Measurements from ENCODE around the gene MUC13. TPM values are rescaled to one million over a fixed set of nuclear protein-coding genes. Genes with fewer than 3 reads are reported as not detected.

The MUC13 gene
- total RNA-seq, 1 experiment from 2014 or later = 0.13 TPM

DNA sequence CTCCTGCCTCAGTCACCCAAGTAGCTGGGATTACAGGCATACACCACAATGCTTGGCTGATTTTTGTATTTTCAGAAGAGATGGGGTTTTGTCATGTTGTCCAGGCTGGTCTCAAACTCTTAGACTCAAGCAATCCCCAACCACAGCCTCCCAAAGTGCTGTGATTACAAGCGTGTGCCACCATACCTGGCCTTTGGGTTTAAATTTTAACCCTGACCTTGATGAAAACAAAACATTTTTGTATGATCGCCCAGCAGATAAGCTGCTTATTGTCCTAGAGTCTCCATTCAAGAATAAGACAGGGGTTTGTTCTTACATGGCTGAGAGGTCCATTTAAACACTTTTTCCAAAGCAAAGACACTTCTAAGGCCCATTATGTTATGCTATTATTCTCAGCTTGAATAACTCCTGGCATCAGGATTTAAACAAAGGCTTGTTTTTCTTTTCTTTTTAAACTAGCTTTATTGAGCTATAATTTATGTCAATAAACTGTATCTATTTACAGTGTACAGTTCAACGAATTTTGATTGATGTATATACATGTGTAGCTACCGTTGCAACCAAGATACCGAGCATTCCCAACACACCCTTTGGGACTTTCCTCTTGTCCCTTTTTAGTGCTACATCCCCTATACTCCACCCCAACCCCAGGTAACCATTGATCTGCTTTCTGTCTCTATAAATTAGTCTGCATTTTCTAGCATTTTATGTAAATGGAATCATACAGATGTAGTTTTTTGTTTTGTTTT lies 1.4 kb upstream of the MUC13 start:
- CTCF ChIA-PET = interaction anchor here (0.6 kb wide), 1 partner anchor 11 kb away, joined by 3 read pairs; no protein-coding TSS in a partner anchor
- ATAC-seq = no peak

DNA sequence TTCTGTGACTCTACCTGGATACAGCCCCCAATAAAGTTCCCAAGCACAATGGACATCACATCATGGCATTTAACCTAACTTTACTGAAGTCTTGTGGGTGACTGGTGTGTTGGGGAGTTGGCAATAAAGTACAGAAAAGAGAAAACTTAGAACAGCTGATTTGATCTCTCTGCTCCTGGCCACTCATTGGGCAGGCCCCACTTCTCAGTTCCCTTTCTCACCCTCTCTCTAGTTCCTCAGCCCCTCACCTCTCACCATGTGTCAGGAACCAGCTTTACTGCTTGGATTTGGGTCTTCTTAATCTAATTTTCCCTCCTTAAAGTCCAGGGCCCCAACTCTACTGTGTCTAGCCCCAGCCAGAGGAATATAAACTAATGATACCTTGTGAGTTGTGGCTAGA lies 713 bp upstream of the MUC13 start:
- CTCF ChIA-PET = interaction anchor here (0.6 kb wide), 1 partner anchor 11 kb away, joined by 3 read pairs; no protein-coding TSS in a partner anchor
- in situ Hi-C loops (cut with HindIII; ENCODE audit: low pct_unique_long_range_greater_than_20kb, low sequenced_read_pairs) (no loop called here), intact Hi-C loops (cut with micrococcal nuclease; ENCODE audit: unreplicated experiment) (loop anchor here (10.0 kb wide), 1 partner anchor 50 kb away; no protein-coding TSS in a partner anchor)
- no peaks in the 10 kb centered on the region for H3K36me3 ChIP-seq (ENCODE audit: control insufficient read depth, insufficient read depth, low read length)
- TF ChIP-seq, protein P1, sequence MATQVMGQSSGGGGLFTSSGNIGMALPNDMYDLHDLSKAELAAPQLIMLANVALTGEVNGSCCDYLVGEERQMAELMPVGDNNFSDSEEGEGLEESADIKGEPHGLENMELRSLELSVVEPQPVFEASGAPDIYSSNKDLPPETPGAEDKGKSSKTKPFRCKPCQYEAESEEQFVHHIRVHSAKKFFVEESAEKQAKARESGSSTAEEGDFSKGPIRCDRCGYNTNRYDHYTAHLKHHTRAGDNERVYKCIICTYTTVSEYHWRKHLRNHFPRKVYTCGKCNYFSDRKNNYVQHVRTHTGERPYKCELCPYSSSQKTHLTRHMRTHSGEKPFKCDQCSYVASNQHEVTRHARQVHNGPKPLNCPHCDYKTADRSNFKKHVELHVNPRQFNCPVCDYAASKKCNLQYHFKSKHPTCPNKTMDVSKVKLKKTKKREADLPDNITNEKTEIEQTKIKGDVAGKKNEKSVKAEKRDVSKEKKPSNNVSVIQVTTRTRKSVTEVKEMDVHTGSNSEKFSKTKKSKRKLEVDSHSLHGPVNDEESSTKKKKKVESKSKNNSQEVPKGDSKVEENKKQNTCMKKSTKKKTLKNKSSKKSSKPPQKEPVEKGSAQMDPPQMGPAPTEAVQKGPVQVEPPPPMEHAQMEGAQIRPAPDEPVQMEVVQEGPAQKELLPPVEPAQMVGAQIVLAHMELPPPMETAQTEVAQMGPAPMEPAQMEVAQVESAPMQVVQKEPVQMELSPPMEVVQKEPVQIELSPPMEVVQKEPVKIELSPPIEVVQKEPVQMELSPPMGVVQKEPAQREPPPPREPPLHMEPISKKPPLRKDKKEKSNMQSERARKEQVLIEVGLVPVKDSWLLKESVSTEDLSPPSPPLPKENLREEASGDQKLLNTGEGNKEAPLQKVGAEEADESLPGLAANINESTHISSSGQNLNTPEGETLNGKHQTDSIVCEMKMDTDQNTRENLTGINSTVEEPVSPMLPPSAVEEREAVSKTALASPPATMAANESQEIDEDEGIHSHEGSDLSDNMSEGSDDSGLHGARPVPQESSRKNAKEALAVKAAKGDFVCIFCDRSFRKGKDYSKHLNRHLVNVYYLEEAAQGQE (IDR thresholded peaks at IDR 0.05; ENCODE audit: insufficient read depth in 1 of 2, low read depth in 2 of 2, low read length in 1 of 2) = no peak
- no peak for TF ChIP-seq POLR2AphosphoS5 (IDR thresholded peaks at IDR 0.05; ENCODE audit: low read depth, low read length)
- TF ChIP-seq SIN3A (IDR thresholded peaks at IDR 0.05; ENCODE audit: borderline replicate concordance, insufficient read depth, low read depth, low read length) = no peak
- no peak for TF ChIP-seq TCF7L2 (IDR thresholded peaks at IDR 0.05; ENCODE audit: low read depth, low read length)
- TF ChIP-seq, protein P2, sequence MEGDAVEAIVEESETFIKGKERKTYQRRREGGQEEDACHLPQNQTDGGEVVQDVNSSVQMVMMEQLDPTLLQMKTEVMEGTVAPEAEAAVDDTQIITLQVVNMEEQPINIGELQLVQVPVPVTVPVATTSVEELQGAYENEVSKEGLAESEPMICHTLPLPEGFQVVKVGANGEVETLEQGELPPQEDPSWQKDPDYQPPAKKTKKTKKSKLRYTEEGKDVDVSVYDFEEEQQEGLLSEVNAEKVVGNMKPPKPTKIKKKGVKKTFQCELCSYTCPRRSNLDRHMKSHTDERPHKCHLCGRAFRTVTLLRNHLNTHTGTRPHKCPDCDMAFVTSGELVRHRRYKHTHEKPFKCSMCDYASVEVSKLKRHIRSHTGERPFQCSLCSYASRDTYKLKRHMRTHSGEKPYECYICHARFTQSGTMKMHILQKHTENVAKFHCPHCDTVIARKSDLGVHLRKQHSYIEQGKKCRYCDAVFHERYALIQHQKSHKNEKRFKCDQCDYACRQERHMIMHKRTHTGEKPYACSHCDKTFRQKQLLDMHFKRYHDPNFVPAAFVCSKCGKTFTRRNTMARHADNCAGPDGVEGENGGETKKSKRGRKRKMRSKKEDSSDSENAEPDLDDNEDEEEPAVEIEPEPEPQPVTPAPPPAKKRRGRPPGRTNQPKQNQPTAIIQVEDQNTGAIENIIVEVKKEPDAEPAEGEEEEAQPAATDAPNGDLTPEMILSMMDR (IDR thresholded peaks at IDR 0.05) = no peak
- no TSS peak for BruUV-seq (replicated peaks)
- no peaks in the 10 kb centered on the region for H3K9me3 ChIP-seq (ENCODE audit: control insufficient read depth, insufficient read depth, low read depth, low read length)
- H3K4me3 ChIP-seq (ENCODE audit: low read depth in 2 of 2, low read length in 2 of 2) = no peak overlapping the region
- POLR2A ChIA-PET = no interaction called here
- no peaks in the 10 kb centered on the region for H3K4me1 ChIP-seq (ENCODE audit: control insufficient read depth, insufficient read depth, low read length)
- H3K27ac ChIP-seq (ENCODE audit: low read length) = no peak overlapping the region
- ATAC-seq = no peak
- no peak for DNase-seq (ENCODE audit: low read depth, low spot score)
- no peaks in the 10 kb centered on the region for H3K27me3 ChIP-seq (ENCODE audit: control insufficient read depth, insufficient read depth, low read length)

More for the DNA sequence above, 1.4 kb upstream of the MUC13 start:
- BruUV-seq (replicated peaks) = no TSS peak
- no peaks in the 10 kb centered on the region for H3K9me3 ChIP-seq (ENCODE audit: control insufficient read depth, insufficient read depth, low read depth, low read length)
- POLR2A ChIA-PET = no interaction called here
- no peak for DNase-seq (ENCODE audit: low read depth, low spot score)
- TF ChIP-seq TCF7L2 (IDR thresholded peaks at IDR 0.05; ENCODE audit: low read depth, low read length) = 0 out of 2 replicates have a peak, but pooled peaks have one; percentile 45
- TF ChIP-seq SIN3A (IDR thresholded peaks at IDR 0.05; ENCODE audit: borderline replicate concordance, insufficient read depth, low read depth, low read length) = no peak
- in situ Hi-C loops (cut with HindIII; ENCODE audit: low pct_unique_long_range_greater_than_20kb, low sequenced_read_pairs) (no loop called here), intact Hi-C loops (cut with micrococcal nuclease; ENCODE audit: unreplicated experiment) (loop anchor here (10.0 kb wide), 1 partner anchor 49 kb away; no protein-coding TSS in a partner anchor)
- no peaks in the 10 kb centered on the region for H3K4me1 ChIP-seq (ENCODE audit: control insufficient read depth, insufficient read depth, low read length)
- no peaks in the 10 kb centered on the region for H3K27me3 ChIP-seq (ENCODE audit: control insufficient read depth, insufficient read depth, low read length)
- H3K27ac ChIP-seq (ENCODE audit: low read length) = no peak overlapping the region
- no peaks in the 10 kb centered on the region for H3K36me3 ChIP-seq (ENCODE audit: control insufficient read depth, insufficient read depth, low read length)
- H3K4me3 ChIP-seq (ENCODE audit: low read depth in 2 of 2, low read length in 2 of 2) = no peak overlapping the region

Measured in Panc1 (cell line).